HepG2 (cell line): Measurements from ENCODE around the gene CHPF. TPM values are rescaled to one million over a fixed set of nuclear protein-coding genes. Genes with fewer than 3 reads are reported as not detected.

ENCODE experiments used
- ARNTL ChIP-seq: sonication (generic); formaldehyde crosslinking; IDR thresholded peaks from 2 replicates; pipeline ENCODE4 v1.4.0; 2020; ENCODE audit warnings: mild to moderate bottlenecking, missing genetic modification reagents
- CBX2 ChIP-seq, 2 experiments: fragments of 200-600 bp in 1 of 2; sonication (generic); formaldehyde crosslinking in 1 of 2; IDR thresholded peaks; 2 replicates each; pipeline versions ENCODE4 v1.7.0 to v1.8.1; 2018 to 2022; ENCODE audit warnings: low read depth in 2 of 2, low read length in 1 of 2, mild to moderate bottlenecking in 1 of 2, missing genetic modification reagents in 1 of 2
- EED ChIP-seq: sonication (generic); formaldehyde crosslinking; IDR thresholded peaks from 2 replicates; pipeline ENCODE4 v1.5.0; 2020; ENCODE audit warnings: mild to moderate bottlenecking, missing genetic modification reagents
- ETV6 ChIP-seq: sonication (generic); formaldehyde crosslinking; conservative IDR thresholded peaks from 2 replicates; pipeline ENCODE4 v1.4.0; 2020; ENCODE audit warnings: missing genetic modification reagents
- MTF2 ChIP-seq: sonication (generic); formaldehyde crosslinking; IDR thresholded peaks from 2 replicates; pipeline ENCODE4 v1.5.0; 2020; ENCODE audit warnings: missing genetic modification reagents, borderline replicate concordance
- PHF5A ChIP-seq: IDR thresholded peaks from one replicate; pipeline ENCODE4 v1.6.1; 2018; ENCODE audit warnings: low read depth, missing genetic modification reagents; ENCODE audit not compliant: unreplicated experiment
- PITX1 ChIP-seq: sonication (generic); formaldehyde crosslinking; IDR thresholded peaks from 2 replicates; pipeline ENCODE4 v1.5.1; 2020; ENCODE audit warnings: mild to moderate bottlenecking, missing genetic modification reagents
- PRDM10 ChIP-seq: sonication (generic); formaldehyde crosslinking; IDR thresholded peaks from 2 replicates; pipeline ENCODE4 v1.4.0; 2020; ENCODE audit warnings: low read depth, missing genetic modification reagents
- REPIN1 ChIP-seq: sonication (generic); formaldehyde crosslinking; IDR thresholded peaks from 2 replicates; pipeline ENCODE4 v1.8.0; 2022; ENCODE audit warnings: missing genetic modification reagents, low read depth, mild to moderate bottlenecking, borderline replicate concordance
- RFXAP ChIP-seq: sonication (generic); formaldehyde crosslinking; IDR thresholded peaks from 2 replicates; pipeline ENCODE4 v1.4.0; 2020; ENCODE audit warnings: missing genetic modification reagents, borderline replicate concordance
- SAFB2 ChIP-seq: sonication (generic); formaldehyde crosslinking; IDR thresholded peaks from 2 replicates; pipeline ENCODE4 v1.5.1; 2020; ENCODE audit warnings: missing genetic modification reagents, low read depth, mild to moderate bottlenecking, borderline replicate concordance
- THAP11 ChIP-seq: IDR thresholded peaks from 2 replicates; pipeline ENCODE4 v1.6.1; 2016; ENCODE audit warnings: missing biosample characterization, missing genetic modification reagents
- ZNF10 ChIP-seq: sonication (generic); formaldehyde crosslinking; IDR thresholded peaks from 2 replicates; pipeline ENCODE4 v1.4.0; 2020; ENCODE audit warnings: mild to moderate bottlenecking, low read depth, missing genetic modification reagents, borderline replicate concordance
- ZNF562 ChIP-seq: sonication (generic); formaldehyde crosslinking; IDR thresholded peaks from 2 replicates; pipeline ENCODE4 v1.8.0; 2022; ENCODE audit warnings: missing genetic modification reagents, borderline replicate concordance
- ZNF792 ChIP-seq: IDR thresholded peaks from 2 replicates; pipeline ENCODE4 v1.6.1; 2016
- polyA plus RNA-seq, 8 experiments: library from polyadenylated mRNA; depleted of rRNA in 3 of 8; stranded (reverse) in 7 of 8; unstranded in 1 of 8; fragments of >200 nt; fragmentation: Illumina TruSeq in 4 of 8; extraction: Trizol in 4 of 8; gene quantifications; 2 replicates each; pipeline versions ENCODE4 v1.2.1 to v1.2.3, GENCODE V29; 2011 to 2016; ENCODE audit warnings: low read depth in 4 of 8, missing spikeins in 1 of 8, mixed read lengths in 1 of 8; ENCODE audit not compliant: insufficient read depth in 1 of 8
- total RNA-seq, 5 experiments: library from RNA; depleted of rRNA; stranded (reverse); fragments of >200 nt; fragmentation: Illumina TruSeq; extraction: Trizol; gene quantifications; 2 replicates each; pipeline ENCODE4 v1.2.3, GENCODE V29; 2016; ENCODE audit warnings: low read depth in 1 of 5
- TF ChIP-seq, protein P1 (sequence below): sonication (generic); formaldehyde crosslinking; IDR thresholded peaks from 2 replicates; pipeline ENCODE4 v1.4.0; 2020; ENCODE audit warnings: missing genetic modification reagents, borderline replicate concordance
- TF ChIP-seq, protein P2 (sequence below), 2 experiments: IDR thresholded peaks; 2 replicates each; pipeline ENCODE4 v1.6.1; 2011 to 2012; ENCODE audit warnings: low read length in 2 of 2, borderline replicate concordance in 1 of 2, low read depth in 1 of 2, mild to moderate bottlenecking in 1 of 2, moderate library complexity in 1 of 2

Gene CHPF
- total and polyA plus RNA-seq, 2 of the 13 experiments (the other 11 are each of a cell fraction or from before 2014, with no cell fraction given), result 79.6 to 111 TPM

- no peak for TF ChIP-seq RFXAP (CRISPR knock-in tag)
- peak; percentile 48 for TF ChIP-seq PHF5A (CRISPR knock-in tag)
- TF ChIP-seq, protein P1, sequence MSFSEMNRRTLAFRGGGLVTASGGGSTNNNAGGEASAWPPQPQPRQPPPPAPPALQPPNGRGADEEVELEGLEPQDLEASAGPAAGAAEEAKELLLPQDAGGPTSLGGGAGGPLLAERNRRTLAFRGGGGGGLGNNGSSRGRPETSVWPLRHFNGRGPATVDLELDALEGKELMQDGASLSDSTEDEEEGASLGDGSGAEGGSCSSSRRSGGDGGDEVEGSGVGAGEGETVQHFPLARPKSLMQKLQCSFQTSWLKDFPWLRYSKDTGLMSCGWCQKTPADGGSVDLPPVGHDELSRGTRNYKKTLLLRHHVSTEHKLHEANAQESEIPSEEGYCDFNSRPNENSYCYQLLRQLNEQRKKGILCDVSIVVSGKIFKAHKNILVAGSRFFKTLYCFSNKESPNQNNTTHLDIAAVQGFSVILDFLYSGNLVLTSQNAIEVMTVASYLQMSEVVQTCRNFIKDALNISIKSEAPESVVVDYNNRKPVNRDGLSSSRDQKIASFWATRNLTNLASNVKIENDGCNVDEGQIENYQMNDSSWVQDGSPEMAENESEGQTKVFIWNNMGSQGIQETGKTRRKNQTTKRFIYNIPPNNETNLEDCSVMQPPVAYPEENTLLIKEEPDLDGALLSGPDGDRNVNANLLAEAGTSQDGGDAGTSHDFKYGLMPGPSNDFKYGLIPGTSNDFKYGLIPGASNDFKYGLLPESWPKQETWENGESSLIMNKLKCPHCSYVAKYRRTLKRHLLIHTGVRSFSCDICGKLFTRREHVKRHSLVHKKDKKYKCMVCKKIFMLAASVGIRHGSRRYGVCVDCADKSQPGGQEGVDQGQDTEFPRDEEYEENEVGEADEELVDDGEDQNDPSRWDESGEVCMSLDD (CRISPR knock-in tag), result no peak
- TF ChIP-seq CBX2 (IDR thresholded peaks at IDR 0.05; ENCODE audit: low read depth, low read length), result no peak
- no peak for TF ChIP-seq CBX2 (CRISPR knock-in tag; IDR thresholded peaks at IDR 0.05; ENCODE audit: low read depth)
- no peak for TF ChIP-seq ZNF562 (CRISPR knock-in tag)
- no peak for TF ChIP-seq SAFB2 (CRISPR knock-in tag)
- no peak for TF ChIP-seq ETV6
- peak; percentile 72 for TF ChIP-seq THAP11 (CRISPR knock-in tag)
- TF ChIP-seq REPIN1 (CRISPR knock-in tag), result no peak
- TF ChIP-seq MTF2 (CRISPR knock-in tag), result no peak
- no peak for TF ChIP-seq PITX1
- no peak for TF ChIP-seq ARNTL
- TF ChIP-seq, protein P2, sequence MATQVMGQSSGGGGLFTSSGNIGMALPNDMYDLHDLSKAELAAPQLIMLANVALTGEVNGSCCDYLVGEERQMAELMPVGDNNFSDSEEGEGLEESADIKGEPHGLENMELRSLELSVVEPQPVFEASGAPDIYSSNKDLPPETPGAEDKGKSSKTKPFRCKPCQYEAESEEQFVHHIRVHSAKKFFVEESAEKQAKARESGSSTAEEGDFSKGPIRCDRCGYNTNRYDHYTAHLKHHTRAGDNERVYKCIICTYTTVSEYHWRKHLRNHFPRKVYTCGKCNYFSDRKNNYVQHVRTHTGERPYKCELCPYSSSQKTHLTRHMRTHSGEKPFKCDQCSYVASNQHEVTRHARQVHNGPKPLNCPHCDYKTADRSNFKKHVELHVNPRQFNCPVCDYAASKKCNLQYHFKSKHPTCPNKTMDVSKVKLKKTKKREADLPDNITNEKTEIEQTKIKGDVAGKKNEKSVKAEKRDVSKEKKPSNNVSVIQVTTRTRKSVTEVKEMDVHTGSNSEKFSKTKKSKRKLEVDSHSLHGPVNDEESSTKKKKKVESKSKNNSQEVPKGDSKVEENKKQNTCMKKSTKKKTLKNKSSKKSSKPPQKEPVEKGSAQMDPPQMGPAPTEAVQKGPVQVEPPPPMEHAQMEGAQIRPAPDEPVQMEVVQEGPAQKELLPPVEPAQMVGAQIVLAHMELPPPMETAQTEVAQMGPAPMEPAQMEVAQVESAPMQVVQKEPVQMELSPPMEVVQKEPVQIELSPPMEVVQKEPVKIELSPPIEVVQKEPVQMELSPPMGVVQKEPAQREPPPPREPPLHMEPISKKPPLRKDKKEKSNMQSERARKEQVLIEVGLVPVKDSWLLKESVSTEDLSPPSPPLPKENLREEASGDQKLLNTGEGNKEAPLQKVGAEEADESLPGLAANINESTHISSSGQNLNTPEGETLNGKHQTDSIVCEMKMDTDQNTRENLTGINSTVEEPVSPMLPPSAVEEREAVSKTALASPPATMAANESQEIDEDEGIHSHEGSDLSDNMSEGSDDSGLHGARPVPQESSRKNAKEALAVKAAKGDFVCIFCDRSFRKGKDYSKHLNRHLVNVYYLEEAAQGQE (IDR thresholded peaks at IDR 0.05; ENCODE audit: borderline replicate concordance in 1 of 2, low read depth in 1 of 2, low read length in 2 of 2), result peak in 1 of 2 experiments; percentile 69; a peak in 2 of 4 replicates
- TF ChIP-seq PRDM10 (CRISPR knock-in tag), result peak; percentile 74; the same call in 1 of the 2 replicates
- no peak for TF ChIP-seq EED (CRISPR knock-in tag)
- no peak for TF ChIP-seq ZNF10
- TF ChIP-seq ZNF792 (CRISPR knock-in tag), result peak; percentile 65; the same call in 1 of the 2 replicates
Observed at GRCh38 chr2:219545943-219546352, 2.3 kb upstream of the CHPF start (continued).
